ENCODE data around the gene SIM2. TPM values are rescaled to one million over a fixed set of nuclear protein-coding genes. Genes with fewer than 3 reads are reported as not detected.

SIM2 gene
- total and polyA plus RNA-seq, 8 donors: 1.2 to 1.6 (median 1.4) TPM; not detected in 2

DNA sequence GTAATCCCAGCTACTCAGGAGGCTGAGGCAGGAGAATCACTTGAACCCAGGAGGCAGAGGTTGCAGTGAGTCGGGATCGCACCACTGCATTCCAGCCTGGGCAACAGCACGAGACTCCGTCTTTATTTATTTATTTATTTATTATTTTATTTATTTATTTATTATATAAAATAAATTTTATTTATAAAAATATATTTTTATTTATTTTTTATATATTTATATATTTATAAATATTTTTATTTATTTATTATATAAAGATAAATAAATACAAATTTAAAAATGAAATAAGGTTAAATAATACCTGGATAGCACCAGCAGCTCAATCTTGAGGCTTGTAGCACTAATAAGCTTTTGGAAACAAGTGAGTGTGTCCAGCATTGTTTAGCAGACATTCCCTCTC, 40.9 kb upstream of the SIM2 start:
- ATAC-seq (no peak), DNase-seq (no peak)
- intact Hi-C loops (cut with DNase I): no loop called here

DNA sequence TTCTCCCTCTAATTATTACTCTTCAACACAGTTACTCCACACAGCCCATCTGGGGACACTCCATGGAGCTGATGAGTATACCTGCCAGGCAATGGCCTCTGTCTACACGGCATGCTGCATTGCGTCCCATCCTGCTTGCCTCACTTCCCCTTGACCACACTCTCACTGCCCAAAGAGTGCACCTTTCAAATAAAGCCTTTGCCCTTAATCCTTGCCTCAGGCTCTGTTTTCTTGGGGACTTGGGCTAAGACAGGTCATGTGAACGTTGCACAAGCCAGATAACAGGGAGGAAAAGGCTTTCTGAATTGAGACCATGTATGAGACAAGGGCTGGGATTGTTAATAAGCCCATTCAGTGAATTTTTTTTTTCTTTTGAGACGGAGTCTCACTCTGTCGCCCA, 40.0 kb upstream of the SIM2 start:
- Histone ChIP-seq H3K27me3 (peaks cover 4 to 48% of the 10 kb centered on the region in 2 donors), H3K4me1 (no peaks in the 10 kb centered on the region), H3K36me3 (no peaks in the 10 kb centered on the region), H3K4me3 (no peak overlapping the region), H3K9me3 (no peaks in the 10 kb centered on the region), H3K27ac (no peak overlapping the region)
- DNase-seq: no peak
- TF ChIP-seq, protein P1, sequence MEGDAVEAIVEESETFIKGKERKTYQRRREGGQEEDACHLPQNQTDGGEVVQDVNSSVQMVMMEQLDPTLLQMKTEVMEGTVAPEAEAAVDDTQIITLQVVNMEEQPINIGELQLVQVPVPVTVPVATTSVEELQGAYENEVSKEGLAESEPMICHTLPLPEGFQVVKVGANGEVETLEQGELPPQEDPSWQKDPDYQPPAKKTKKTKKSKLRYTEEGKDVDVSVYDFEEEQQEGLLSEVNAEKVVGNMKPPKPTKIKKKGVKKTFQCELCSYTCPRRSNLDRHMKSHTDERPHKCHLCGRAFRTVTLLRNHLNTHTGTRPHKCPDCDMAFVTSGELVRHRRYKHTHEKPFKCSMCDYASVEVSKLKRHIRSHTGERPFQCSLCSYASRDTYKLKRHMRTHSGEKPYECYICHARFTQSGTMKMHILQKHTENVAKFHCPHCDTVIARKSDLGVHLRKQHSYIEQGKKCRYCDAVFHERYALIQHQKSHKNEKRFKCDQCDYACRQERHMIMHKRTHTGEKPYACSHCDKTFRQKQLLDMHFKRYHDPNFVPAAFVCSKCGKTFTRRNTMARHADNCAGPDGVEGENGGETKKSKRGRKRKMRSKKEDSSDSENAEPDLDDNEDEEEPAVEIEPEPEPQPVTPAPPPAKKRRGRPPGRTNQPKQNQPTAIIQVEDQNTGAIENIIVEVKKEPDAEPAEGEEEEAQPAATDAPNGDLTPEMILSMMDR (IDR thresholded peaks at IDR 0.05): no peak
- no peak for ATAC-seq
- intact Hi-C loops (cut with DNase I): no loop called here

More for the DNA sequence above, 40.9 kb upstream of the SIM2 start:
- H3K36me3 ChIP-seq: no peaks in the 10 kb centered on the region
- H3K4me1 ChIP-seq: no peaks in the 10 kb centered on the region
- H3K27me3 ChIP-seq: peaks cover 0 to 39% of the 10 kb centered on the region in 2 donors
- H3K9me3 ChIP-seq: no peaks in the 10 kb centered on the region
- no peak overlapping the region for H3K4me3 ChIP-seq
- no peak overlapping the region for H3K27ac ChIP-seq
- TF ChIP-seq, protein P1 (IDR thresholded peaks at IDR 0.05): no peak

DNA sequence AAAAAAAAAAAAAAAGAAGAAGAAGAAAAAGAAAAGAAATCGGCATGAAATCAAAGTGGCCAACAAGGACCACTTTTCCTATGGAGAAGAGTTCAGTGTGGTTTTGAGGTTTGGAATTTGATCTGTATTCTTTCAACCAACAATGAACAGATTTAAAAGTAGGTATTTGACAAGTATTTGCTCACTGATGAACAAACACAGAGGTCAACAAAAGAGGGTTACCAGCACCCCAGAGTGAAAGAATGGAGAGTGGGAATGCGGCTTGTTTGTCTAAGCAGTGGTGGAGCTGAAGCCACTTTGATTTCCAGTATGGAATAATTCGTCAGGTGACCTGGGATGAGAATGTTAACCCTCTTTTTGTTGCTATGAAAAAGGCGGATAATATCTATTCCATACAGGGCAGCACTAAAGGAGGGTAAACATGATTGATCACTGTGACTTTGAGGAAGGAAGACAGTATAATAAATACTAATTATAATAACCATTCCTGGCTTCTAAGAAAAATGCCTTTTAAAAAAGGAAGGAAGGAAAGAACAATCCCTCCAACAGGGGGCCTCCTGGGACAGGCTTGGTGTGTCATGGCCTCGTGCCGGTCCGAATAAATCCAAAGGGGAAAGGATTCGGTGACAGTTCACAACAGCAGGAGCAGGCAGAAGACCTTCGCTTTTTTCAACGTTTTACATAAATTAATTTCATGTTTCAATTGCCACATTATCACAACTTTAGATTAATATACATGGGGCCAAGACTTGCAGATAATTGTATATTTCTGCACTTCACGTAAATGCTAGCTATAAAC, 37.2 kb upstream of the SIM2 start:
- no peak overlapping the region for H3K27ac ChIP-seq
- intact Hi-C loops (cut with DNase I): no loop called here
- no peaks in the 10 kb centered on the region for H3K4me1 ChIP-seq
- H3K4me3 ChIP-seq: no peak overlapping the region
- peaks cover 7 to 65% of the 10 kb centered on the region in 2 donors for H3K27me3 ChIP-seq
- TF ChIP-seq, protein P1 (IDR thresholded peaks at IDR 0.05): peak in 1 of 2 donors; percentile 28
- peak in 1 of 4 donors; percentile 30 for DNase-seq
- no peaks in the 10 kb centered on the region for H3K36me3 ChIP-seq
- no peaks in the 10 kb centered on the region for H3K9me3 ChIP-seq
- ATAC-seq: peak; percentile 78

DNA sequence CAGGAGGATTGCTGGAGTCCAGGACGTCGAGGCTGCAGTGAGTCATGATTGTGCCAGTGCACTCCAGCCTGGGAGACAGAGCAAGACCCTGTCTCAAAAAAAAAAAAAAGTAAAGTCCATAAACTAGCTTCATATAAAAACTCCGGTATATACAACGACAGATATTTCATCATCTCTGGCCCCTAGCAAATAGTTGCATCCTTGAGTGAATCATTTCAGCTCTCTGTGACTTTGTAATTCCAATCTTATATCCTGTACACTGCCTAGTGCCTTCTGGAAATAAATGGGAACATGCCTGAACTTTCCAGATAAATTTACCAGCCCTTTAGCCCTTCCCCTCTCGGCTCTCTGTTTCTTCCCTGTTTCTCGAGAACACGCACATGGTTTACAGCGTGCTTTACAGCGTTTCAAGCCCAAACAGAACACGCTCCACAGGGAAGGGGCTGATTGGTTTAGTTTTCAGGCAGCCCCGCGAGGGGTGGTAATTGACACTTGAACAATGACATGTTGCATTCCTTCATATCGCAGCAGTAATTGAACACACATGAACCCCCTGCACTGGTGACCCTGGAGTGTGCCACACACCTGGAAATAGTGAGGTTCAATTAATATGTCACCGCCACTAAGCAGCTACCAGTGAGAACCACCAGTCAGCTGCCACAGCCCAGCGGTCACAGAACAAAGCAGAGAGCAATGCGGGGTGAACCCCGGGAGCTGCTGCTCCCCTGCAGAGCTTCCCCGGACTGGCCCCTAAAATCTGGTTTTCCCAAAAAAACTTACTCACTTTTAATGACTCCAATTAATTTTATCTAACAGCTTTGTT, 35.7 kb upstream of the SIM2 start:
- Histone ChIP-seq H3K27ac (no peak overlapping the region), H3K27me3 (peaks cover 7 to 79% of the 10 kb centered on the region in 2 donors), H3K36me3 (no peaks in the 10 kb centered on the region), H3K9me3 (no peaks in the 10 kb centered on the region), H3K4me1 (no peaks in the 10 kb centered on the region), H3K4me3 (no peak overlapping the region)
- DNase-seq (no peak), ATAC-seq (no peak)
- intact Hi-C loops (cut with DNase I): no loop called here
- TF ChIP-seq, protein P1 (IDR thresholded peaks at IDR 0.05): no peak

DNA sequence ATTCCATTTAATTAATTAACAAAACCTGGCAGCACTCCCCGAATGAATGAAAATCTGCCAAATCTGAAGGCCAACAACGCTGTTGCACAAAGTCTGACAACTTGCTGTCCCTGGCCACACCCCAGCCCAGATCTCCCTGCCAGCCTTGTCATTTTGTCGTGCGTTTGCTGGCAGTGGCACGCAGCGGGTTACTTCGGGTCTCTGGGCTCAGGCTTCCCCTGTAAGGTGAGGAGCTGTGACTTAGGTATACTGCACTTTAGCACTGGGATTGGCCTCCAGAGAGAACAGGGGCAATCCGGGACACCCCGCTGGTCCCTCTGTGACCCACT, 34.3 kb upstream of the SIM2 start:
- H3K27me3 ChIP-seq: peaks cover 7 to 83% of the 10 kb centered on the region in 2 donors

More for the DNA sequence above, 34.3 kb upstream of the SIM2 start:
- Histone ChIP-seq H3K9me3 (no peaks in the 10 kb centered on the region), H3K4me3 (no peak overlapping the region), H3K36me3 (no peaks in the 10 kb centered on the region), H3K4me1 (no peaks in the 10 kb centered on the region), H3K27ac (no peak overlapping the region)
- ATAC-seq: no peak
- no peak for DNase-seq
- TF ChIP-seq, protein P1 (IDR thresholded peaks at IDR 0.05): no peak
- intact Hi-C loops (cut with DNase I): no loop called here

Measured in left lung (tissue), 10 donors.